GM19468 (cell line): Measurements from ENCODE around the gene DDX10.
A peak's percentile ranks its signal among the peaks of the same experiment; 100 is the strongest.
"Not testable (repeated sequence)": the region's sequence is repeated elsewhere in the genome, so short reads cannot be mapped to it uniquely, and the experiment has no call there.

ENCODE experiments used
- ATAC-seq: cut with Tn5 transposase; IDR thresholded peaks from one replicate; pipeline ENCODE4 v1.9.1; 2021; ENCODE audit warnings: mild to moderate bottlenecking, moderate library complexity, moderate number of reproducible peaks; ENCODE audit not compliant: unreplicated experiment; ENCODE audit errors: extremely low read depth

The DDX10 gene

DNA sequence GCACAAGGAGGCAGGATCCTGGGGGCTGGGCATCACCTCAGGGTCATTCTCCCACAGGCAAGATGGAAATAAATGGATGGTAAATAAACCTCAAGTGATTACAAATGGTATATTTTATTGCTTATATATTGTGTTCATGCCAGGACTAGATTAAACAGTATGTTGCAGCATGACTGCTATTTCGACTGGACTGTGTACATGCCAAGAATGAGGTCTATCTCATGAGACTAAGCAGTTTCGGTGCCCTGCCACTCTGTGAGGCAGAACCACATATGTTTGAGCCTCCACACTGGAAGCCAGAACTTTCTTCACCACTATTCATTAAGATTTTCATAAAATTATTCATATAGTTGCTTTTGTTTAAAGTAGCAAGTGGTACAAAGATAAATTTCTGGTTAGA lies 140.2 kb downstream of the DDX10 start:
- no peak for ATAC-seq

DNA sequence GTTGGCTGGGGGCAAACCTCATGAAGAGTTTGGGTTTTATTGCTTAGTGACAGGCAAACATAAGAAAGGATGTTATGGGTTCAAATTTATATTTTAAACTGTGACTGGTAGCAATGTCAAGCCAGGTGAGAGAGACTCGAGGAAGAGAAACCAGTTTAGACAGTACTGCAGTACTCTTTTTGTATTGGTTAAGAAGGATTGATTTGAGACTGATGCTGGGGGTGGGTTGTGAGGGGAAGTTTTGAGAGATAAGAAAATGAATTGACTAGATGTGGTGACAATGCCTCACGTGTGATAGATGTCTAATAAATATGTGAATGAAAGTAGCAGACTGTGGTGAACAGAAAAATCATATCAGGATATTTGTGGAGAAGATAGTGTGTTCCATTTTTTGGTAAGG lies 142.4 kb downstream of the DDX10 start:
- no peak for ATAC-seq

DNA sequence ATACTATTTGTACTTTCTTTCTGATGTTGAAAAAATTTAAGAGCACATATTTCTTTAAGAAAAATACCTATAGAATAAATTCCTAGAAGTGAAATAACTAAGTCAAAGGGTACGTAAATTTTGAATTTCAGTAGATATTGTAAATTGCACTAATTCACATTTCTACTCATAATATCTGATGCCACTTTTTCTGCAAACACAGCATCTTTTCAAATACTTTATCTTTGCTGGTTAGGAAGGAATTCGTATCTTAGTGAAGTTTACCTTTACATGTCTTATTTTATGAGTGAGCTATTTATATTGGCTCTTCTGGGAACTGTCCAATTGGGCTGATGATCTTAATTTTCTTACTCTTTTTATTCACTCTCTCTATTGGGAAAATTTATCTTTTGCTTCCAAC lies 148.2 kb downstream of the DDX10 start:
- ATAC-seq: no peak

DNA sequence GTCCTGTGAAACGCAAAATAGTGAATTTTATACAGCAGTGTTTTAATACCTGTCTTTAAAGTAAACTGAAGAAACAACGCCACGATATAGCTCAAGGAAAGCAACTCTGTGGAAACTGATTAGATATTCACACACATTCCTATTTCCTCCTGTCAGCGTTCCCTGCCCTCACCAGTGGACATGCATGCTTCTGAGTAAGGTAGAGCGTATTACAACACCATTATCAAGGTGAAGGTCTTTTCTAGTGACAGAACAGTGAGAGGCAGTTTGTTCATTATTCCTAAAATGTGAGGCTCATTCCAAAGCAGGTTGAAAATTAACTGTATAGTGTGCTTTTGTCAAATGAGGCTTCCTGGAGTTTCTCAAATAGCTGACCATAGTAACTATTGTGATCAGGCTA lies 153.1 kb downstream of the DDX10 start:
- ATAC-seq: no peak

DNA sequence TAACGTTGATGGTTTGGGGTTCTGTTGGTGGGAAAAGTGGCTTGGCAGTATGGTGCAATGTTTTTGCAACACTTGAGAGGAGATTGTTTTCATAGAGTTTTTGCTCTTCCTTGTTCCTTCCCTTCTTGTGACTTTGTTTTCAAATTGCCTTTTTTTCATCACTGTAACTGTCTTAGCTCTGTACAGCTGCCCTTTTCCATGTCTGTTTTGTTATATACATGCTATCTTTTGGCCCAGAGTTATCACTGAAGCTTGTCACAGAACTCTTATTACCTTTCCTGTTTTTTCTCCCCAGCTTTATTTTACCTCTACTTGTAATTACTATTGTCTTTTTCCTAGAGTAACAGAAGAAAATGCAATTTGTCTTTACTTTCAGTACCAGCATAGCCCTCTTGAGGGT lies 154.1 kb downstream of the DDX10 start:
- no peak for ATAC-seq

DNA sequence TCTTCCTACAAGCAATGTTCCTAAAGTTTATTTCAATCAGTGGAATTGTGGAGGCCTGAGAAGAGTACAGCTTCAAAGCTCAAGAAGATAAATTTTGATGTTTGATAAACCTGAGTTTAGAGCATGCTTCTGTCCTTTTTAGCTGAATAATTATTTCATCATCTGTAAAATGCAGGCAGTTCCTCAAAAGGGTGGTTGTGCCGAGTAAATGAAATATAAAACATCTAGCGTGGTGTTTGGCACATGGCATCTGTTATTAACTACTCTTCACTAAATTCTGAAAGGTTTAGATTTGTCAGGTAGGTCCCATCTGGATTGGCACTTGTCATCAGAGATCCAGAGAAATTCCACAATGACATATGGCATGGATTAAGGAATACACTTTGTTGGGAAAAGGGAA lies 155.1 kb downstream of the DDX10 start:
- ATAC-seq: no peak

DNA sequence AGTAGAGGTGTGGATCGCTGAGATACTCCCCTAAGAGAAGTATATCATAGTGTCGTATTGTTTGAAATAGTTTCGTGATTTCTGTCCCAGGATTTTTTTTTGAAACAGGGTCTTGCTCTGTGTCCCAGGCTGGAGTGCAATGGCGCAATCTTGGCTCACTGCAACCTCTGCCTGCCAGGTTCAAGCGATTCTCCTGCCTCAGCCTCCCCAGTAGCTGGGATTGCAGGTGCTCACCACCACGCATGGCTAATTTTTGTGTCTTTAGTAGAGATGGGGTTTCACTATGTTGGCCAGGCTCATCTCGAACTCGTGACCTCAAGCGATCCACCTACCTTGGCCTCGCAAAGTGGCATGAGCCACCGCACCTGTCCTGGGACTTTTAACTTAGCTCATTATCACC lies 159.1 kb downstream of the DDX10 start:
- not testable (repeated sequence) for ATAC-seq

DNA sequence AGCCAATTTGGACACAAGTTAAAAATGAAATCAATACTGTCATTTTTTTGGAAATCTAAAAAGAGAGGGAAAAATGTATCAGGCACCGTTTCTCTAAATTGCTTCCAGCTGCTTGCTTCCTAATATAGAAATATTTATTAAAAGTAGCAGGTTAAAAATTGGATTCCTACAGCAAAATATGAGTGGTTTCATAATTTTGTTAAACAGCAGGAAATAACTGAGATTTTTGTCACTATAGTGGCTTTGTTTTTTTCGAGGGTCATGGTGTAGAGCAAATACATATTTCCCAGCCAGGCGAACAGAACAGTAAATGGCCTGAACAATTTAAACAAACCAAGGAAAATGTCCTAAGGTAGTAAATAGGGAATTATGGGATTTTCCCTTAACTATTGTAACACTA lies 159.7 kb downstream of the DDX10 start:
- no peak for ATAC-seq

DNA sequence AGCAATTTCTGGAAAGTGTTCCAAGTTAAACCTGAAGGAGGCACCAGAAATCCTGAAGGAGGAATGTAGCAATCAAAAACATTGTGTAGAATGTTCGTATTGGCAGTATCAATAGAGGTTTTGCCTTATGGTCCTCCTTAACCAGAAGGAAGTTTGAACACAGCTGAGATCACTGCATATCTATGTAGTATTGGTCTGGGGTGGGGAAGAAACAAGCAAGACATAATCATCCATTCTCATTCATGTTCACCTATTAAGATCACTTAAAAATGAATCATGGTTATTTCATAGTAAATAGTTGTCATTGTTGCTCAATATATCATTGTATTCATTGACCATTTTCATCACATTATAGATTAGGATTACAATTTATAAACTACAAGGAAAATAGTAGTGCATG lies 160.5 kb downstream of the DDX10 start:
- no peak for ATAC-seq

DNA sequence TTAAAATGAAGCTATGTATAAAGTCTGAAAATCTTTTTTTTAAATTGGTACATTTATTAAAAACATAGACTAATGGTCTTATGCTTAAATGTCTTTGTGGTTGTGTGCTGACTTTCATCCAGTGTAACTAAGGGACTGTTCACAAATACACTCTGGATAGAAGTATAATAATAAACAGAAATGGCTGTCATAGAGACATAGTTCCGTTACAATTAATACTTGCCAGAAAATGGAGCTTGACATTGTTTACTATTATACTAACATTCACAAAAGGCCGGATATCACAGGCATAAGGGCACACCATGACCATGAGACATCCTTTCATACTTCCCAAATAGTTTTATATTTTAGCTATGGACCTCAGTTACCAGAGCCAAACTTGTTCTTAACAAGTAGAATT lies 161.3 kb downstream of the DDX10 start:
- no peak for ATAC-seq

DNA sequence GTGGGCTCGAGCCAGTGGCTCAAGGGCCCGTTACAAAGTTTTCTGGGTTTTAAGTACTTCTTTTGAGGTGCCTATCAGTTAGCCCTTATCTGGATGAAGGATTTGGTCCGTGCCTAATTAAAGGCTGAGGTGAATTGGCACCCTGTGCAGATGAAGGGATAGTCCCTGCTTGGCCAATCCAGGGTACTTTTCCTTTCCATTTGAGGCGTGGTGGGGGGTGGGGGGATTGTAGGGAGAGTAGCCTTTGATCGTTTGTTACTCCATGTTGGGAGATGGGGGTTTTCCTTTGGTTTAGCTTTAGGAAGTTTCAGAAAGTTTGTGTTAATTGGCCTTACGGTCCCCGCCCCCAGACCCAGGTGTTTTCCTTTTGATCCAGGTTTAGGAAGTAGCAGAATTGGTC lies 170.8 kb downstream of the DDX10 start:
- ATAC-seq: no peak

DNA sequence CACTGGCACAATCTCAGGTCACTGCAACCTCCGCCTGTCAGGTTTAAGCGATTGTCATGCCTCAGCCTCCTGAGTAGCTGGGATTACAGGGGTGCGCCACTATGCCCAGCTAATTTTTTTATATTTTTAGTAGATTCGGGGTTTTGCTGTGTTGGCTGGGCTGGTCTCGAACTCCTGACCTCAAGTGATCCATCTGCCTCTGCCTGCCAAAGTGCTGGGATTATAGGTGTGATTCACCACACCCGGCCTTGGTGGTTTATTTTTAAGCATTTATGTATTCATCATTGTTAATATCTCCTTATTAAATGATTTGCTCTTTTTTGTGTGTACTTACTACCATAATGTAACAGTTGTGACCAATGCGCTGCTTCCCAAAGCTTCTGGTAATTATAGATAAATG lies 171.7 kb downstream of the DDX10 start:
- no peak for ATAC-seq

DNA sequence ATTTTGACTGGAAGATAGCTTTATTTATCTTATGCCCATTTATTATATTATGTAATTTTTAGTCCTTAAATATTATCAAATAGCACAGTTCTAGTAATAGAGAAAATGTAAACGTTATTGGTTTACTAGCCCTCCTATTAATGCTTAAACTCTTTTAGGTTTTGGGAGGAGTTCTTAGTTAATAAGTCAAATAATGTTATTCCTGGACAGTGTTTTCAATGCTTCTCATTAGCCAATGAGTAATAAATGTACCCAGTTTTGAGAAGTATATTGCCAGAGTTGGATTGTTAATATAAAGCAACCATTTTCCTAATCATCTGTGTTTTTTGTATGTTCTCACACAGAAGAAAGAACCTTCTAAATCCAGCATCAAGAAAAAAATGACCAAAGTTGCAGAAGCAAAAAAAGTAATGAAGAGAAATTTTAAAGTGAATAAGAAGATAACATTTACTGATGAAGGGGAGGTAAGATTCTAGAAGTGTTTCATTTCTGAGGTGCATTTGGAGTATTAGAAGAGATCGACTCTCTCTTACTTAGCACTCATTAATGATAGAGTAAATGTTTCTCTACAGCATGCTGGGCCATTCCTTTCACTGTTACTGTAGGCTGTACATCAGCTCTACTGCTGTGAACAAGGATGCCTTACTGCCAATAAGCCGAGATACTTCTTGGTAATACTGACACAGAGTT lies 173.4 kb downstream of the DDX10 start:
- ATAC-seq: no peak

DNA sequence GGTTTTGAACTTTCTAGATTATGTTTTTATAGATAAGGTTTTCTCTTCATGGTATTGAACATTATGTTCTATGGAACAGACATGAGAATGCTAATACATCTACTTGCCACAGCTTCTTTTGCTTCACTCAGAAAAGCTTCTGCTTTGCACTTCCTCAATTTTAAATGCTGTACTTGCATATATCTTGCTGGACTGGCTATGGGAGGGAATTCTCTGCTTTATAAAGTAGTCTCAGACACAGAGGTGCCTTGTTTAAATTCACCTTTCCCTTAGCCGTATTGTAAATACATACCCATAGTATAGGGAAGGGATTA lies 173.9 kb downstream of the DDX10 start:
- no peak for ATAC-seq

DNA sequence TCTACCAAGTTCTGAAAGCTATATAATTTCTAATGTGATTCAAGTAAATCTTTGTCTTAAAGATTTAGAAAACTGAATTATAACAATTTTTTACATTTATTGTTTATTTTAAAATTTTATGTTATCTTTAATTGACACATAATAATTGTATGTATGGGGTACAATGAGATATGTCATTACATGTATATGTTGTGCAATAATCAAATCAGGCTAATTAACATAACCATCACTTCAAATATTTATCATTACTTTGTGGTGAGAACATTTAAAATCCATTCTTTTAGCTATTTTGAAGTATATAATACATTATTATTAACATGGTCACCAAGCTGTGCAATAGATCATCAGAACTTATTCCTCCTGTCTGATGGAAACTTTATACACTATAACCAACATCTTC lies 181.1 kb downstream of the DDX10 start:
- no peak for ATAC-seq

DNA sequence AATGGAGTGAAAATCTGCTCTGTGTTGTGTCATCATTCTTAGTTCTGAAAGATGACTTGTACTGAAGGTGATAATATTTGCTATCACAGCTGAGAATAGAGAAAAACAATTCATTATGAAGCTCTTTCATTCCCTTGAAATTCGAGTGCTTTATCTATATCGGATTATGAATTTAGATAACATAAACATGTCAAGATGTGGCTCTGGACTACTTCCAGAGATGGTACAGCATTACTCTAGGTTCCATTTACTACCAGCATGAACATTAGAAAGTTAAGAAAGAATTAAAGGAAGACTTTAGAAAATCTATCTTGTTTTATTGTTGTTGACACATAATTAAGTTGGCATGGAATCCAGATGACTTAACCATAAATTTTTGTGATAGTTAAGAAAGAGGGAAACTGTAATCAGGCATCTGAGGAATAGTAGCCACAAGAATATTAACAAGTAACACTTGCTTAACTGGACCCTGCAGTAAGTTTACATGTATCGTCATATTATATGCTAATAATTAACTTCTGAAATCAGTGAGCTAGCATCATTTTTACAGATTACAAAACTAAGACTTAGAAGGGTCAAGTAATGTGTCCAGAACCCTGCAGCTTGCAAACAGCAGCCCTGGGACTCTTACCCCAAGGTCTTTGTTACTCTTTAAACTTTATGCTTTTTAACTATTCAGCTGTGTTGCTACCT lies 182.6 kb downstream of the DDX10 start:
- ATAC-seq: no peak

DNA sequence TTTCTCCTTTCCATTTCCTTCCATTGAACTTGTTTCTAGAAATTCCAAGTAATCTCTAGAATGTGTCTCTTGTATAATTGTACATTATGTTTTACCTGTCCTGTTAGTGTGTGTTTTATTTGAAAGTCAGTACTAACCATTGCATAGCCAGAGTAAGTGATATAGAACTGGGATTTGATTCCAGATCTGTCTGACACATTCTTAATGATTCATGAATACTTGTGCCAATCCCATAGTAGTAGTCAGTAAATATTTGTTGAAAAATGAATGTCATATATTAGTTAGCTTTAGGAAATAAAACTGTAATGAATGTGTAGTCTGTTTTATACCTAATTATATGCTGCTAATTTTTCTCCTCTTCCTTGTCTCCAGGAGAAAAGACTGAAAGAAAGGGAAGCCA lies 186.9 kb downstream of the DDX10 start:
- ATAC-seq: no peak

DNA sequence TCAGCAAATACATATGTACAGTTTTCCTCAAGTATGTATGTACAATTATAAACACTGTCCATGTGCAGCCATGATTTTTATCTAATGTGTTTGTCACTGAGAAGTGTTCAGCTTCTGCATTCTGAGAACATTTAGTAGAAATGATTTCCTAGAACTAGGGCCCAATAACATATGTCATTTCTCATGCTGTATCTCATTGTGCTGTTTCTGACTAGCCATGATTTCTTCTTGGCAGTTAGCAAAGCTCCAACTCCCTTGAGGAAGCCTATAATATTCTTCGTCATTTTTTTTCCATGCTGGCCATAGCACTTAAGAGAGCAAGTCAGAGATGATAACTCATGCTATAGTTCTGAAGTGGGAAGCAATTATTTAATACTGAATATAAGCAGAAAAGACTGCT lies 187.8 kb downstream of the DDX10 start:
- no peak for ATAC-seq

DNA sequence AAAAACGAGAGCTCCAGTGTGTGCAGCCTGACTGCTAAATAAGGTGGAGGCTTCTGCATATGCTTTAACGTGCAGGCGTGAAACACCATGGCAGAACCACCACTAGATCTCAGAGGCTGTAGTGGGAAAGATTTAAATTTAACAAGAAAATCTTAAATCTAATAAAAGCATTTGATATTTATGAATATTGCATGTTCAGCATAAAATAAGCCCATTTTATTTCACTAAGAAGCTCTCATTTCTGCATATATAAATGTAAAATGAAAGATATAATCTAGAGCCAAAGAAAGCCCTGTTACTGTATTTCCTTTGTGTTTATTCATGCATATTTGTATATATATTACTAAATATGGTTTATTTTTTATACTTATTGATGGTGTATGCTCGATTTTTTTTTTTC lies 188.3 kb downstream of the DDX10 start:
- ATAC-seq: no peak

DNA sequence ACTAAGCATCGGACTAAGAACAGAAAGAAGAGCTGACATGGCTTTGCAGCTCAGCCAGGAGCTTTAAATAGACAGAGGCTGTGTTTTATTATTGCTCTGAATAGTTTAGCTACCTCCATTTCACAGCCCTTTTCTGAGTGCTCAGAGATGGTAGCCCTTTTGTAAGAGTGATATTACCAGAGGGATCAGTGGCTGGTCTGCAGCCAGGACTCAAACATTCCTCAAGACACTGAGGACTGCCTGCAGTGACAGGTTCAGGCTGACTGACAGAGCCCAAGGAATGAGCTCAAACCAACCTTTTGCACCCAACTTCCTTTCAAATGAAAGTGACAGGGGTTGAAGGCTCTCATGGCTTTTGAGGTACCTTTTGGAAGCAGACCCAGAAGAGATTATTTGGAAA lies 189.0 kb downstream of the DDX10 start:
- ATAC-seq: peak; percentile 13

DNA sequence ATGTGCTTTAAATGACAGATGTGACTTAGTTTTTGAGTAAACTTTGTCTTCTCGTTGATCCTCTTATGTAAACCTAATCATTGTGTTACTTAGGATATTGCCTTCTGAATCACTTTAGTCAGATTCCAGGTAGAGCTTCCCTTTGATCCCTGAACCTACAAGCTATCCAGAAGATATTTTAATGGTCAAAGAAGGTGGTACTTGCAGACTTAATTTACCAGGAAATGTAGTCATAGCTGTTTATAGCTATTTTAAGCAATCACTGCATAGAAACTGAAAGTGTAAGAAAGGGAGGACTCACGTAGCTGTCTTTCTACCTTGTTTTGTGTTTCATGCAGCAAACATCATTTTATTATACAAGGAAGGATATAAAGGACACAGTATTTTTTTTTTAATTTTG lies 189.5 kb downstream of the DDX10 start:
- peak; percentile 83 for ATAC-seq

DNA sequence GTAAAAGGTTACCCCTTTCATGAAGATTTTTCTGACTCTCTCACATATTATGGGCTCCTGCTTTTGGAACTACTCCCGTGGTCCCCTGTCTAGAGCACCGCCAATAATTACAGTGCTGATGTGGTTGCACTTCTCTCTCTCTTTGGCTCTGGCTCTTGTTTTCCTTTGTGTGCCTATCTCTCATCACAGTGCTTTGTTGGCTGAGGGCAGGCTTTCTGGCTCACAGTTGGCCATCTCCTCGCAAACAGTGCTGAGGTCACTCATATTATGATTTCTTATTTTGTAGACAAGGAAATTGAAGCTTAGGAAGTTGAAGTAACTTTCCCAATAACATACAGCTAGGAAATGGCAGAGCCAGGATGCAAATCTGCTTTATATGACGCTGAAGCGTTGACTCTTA lies 192.5 kb downstream of the DDX10 start:
- no peak for ATAC-seq
